NOMO-1 (cell line): ENCODE results near the gene FIBP.
"Not testable (repeated sequence)": the region's sequence is repeated elsewhere in the genome, so short reads cannot be mapped to it uniquely, and the experiment has no call there.

Experiments used
- DNase-seq, 2 experiments: peaks; one replicate each; lab custom pipeline; 2025; ENCODE audit not compliant: unreplicated experiment in 2 of 2; lab: John Stamatoyannopoulos, UW

Gene FIBP

DNA sequence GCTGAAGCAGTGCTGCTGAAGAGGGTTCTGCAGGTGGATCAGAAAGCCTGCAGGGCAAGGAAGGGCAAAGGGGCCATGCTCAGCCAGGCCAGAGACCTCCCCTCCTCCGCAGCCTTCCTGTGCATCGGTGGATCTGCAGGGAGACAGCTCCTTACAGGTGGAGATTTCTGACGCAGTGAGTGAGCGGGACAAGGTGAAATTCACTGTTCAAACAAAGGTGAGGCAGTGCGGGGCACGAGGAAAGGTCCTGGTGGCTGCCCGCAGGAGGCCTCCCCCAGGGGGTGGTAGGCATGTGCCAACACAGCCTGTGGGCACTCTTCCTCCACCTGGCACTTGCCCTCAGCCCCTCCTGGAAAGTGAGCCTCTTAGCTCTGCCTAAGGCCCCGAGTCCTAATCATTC lies 38.9 kb downstream of the FIBP start:
- DNase-seq, result no peak

GRCh38 chr11:65848693-65849092 lies 39.6 kb downstream of the FIBP start:
- DNase-seq, result not testable (repeated sequence)

- no peak for DNase-seq
These were observed 40.5 kb downstream of the FIBP start for GRCh38 chr11:65847746-65848145.

GRCh38 chr11:65844231-65844872 lies 43.9 kb downstream of the FIBP start:
- DNase-seq, result no peak

GRCh38 chr11:65843811-65844210 lies 44.5 kb downstream of the FIBP start:
- DNase-seq, result no peak

- no peak for DNase-seq
These were observed 46.1 kb downstream of the FIBP start for GRCh38 chr11:65842144-65842543.

DNA sequence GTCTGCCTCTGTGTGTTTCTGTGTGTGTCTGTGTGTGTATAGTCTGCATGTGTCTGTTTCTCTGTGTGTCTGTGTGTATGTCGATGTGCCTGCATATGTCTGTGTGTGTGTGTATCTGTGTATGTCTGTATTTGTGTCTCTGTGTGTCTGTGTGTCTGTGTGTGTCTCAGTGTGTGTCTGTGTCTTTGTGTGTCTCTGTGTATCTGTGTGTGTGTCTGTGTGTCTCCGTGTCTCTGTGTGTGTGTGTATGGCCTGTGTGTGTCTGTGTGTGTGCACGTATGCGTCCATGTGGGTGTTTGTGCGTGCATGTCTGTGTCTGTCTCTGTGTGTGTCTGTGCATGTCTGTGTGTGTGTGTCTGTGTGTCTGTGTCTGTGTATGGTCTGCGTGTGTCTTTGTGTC lies 54.1 kb downstream of the FIBP start:
- DNase-seq, result no peak
